ENCODE results near the gene HSD17B1. TPM values are rescaled to one million over a fixed set of nuclear protein-coding genes. Genes with fewer than 3 reads are reported as not detected.

HSD17B1 gene
- total RNA-seq, 1 experiment from 2014 or later, result 1.5 TPM

DNA sequence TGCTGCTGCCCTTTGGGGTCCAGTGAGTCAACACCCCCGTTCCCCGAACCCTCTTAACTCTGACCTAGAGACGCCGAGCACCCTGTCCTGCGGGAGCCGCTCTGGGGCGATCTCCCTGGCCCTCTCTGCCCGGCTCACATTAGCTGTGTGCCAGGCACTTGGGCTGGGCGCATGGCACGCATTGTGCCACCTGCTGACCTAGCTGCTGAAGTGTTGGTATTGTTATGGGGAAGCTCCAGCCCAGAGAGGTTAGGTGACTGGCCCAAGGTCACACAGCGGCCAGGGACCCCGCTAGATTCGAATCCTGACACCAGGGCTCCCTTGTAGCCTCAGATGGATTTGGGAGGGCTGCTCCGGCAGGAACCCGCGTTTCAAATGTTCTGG is 1.1 kb downstream of the HSD17B1 start:
- H4K20me1 ChIP-seq (ENCODE audit: low read length), result no peaks in the 10 kb centered on the region
- intact Hi-C loops (cut with micrococcal nuclease), result no loop called here
- H3K4me2 ChIP-seq (ENCODE audit: low read length), result peak overlapping the region; percentile 97
- H3K4me3 ChIP-seq (ENCODE audit: low read length), result peak overlapping the region; percentile 89
- H3K9me2 ChIP-seq (replicated peaks; ENCODE audit: low read length), result no peaks in the 10 kb centered on the region
- no peak overlapping the region for H3K27ac ChIP-seq (ENCODE audit: low read length)
- BruUV-seq (replicated peaks), result no TSS peak
- ATAC-seq (peak; percentile 52), DNase-seq (peak; percentile 32)
- H3K9me3 ChIP-seq (ENCODE audit: low read length), result no peaks in the 10 kb centered on the region
- ChIA-PET CTCF (no interaction called here), POLR2A (ENCODE audit: unreplicated experiment) (no interaction called here)
- H3K79me2 ChIP-seq (ENCODE audit: low read length), result peaks cover 24% of the 10 kb centered on the region
- no peaks in the 10 kb centered on the region for H3K27me3 ChIP-seq (ENCODE audit: low read length)
- H3K36me3 ChIP-seq (ENCODE audit: low read depth, low read length), result no peaks in the 10 kb centered on the region
- peak overlapping the region; percentile 91 for H2AFZ ChIP-seq (ENCODE audit: low read length)
- TF ChIP-seq EZH2phosphoT487 (IDR thresholded peaks at IDR 0.05; ENCODE audit: borderline replicate concordance, low read length) (no peak), EZH2 (IDR thresholded peaks at IDR 0.05; ENCODE audit: low read length, unreplicated experiment) (no peak)
- TF ChIP-seq, protein P1, sequence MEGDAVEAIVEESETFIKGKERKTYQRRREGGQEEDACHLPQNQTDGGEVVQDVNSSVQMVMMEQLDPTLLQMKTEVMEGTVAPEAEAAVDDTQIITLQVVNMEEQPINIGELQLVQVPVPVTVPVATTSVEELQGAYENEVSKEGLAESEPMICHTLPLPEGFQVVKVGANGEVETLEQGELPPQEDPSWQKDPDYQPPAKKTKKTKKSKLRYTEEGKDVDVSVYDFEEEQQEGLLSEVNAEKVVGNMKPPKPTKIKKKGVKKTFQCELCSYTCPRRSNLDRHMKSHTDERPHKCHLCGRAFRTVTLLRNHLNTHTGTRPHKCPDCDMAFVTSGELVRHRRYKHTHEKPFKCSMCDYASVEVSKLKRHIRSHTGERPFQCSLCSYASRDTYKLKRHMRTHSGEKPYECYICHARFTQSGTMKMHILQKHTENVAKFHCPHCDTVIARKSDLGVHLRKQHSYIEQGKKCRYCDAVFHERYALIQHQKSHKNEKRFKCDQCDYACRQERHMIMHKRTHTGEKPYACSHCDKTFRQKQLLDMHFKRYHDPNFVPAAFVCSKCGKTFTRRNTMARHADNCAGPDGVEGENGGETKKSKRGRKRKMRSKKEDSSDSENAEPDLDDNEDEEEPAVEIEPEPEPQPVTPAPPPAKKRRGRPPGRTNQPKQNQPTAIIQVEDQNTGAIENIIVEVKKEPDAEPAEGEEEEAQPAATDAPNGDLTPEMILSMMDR (conservative IDR thresholded peaks at IDR 0.05; ENCODE audit: low read depth, low read length), result no peak
- H3F3A ChIP-seq (ENCODE audit: low read length, unreplicated experiment), result no peaks in the 10 kb centered on the region
- H3K4me1 ChIP-seq (ENCODE audit: insufficient read depth, low read length), result peaks cover 4% of the 10 kb centered on the region; the same call in 1 of the 2 replicates
- H3K9ac ChIP-seq (ENCODE audit: low read length), result peak overlapping the region; percentile 86

DNA sequence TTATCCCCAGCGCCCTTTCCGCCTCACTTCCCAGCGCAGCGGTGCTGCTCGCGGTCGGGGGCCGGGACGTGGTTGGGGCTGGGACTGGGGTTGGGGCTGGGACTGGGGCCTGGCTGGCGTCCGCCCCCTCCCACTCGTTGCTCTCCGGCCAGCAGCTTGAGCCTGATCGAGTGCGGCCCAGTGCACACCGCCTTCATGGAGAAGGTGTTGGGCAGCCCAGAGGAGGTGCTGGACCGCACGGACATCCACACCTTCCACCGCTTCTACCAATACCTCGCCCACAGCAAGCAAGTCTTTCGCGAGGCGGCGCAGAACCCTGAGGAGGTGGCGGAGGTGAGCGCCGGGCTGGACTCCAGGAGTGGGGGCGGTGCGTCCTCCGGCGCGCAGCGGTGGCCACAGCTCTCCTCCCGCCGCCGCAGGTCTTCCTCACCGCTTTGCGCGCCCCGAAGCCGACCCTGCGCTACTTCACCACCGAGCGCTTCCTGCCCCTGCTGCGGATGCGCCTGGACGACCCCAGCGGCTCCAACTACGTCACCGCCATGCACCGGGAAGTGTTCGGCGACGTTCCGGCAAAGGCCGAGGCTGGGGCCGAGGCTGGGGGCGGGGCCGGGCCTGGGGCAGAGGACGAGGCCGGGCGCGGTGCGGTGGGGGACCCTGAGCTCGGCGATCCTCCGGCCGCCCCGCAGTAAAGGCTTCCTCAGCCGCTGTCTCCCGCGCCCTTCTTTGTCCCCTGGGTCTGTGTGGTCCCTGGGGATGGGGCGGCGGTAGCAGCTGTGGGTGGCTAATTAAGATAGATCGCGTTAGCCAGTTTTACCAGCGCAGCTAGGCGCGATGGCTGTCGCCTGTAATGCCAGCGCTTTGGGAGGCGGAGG is 1.8 kb downstream of the HSD17B1 start:
- Histone ChIP-seq H3K4me3 (ENCODE audit: low read length) (peak overlapping the region; percentile 89), H3K27me3 (ENCODE audit: low read length) (no peaks in the 10 kb centered on the region), H3K27ac (ENCODE audit: low read length) (peak overlapping the region; percentile 3; the same call in 1 of the 2 replicates), H3K79me2 (ENCODE audit: low read length) (peaks cover 24% of the 10 kb centered on the region), H3K9me2 (replicated peaks; ENCODE audit: low read length) (no peaks in the 10 kb centered on the region), H2AFZ (ENCODE audit: low read length) (peak overlapping the region; percentile 91), H3K9ac (ENCODE audit: low read length) (peak overlapping the region; percentile 86), H3K4me2 (ENCODE audit: low read length) (peak overlapping the region; percentile 97), H4K20me1 (ENCODE audit: low read length) (no peaks in the 10 kb centered on the region), H3F3A (ENCODE audit: low read length, unreplicated experiment) (no peaks in the 10 kb centered on the region), H3K4me1 (ENCODE audit: insufficient read depth, low read length) (0 out of 2 replicates have a peak, but pooled peaks cover 4% of the 10 kb centered on the region), H3K9me3 (ENCODE audit: low read length) (no peaks in the 10 kb centered on the region), H3K36me3 (ENCODE audit: low read depth, low read length) (no peaks in the 10 kb centered on the region)
- DNase-seq, result peak; percentile 63
- BruUV-seq (replicated peaks), result TSS peak; percentile 49
- POLR2A ChIA-PET (ENCODE audit: unreplicated experiment), result interaction anchor here (0.5 to 0.6 kb wide), 2 partner anchors 18 to 22 kb away, joined by 4 to 26 read pairs; partner anchors contain the start of gene NAGLU
- peak; percentile 91 for ATAC-seq
- TF ChIP-seq EZH2 (IDR thresholded peaks at IDR 0.05; ENCODE audit: low read length, unreplicated experiment) (no peak), EZH2phosphoT487 (IDR thresholded peaks at IDR 0.05; ENCODE audit: borderline replicate concordance, low read length) (no peak)
- TF ChIP-seq, protein P1 (conservative IDR thresholded peaks at IDR 0.05; ENCODE audit: low read depth, low read length), result no peak
- intact Hi-C loops (cut with micrococcal nuclease), result no loop called here
- CTCF ChIA-PET, result no interaction called here

Measured in PC-3 (cell line).